Activated T-helper 17 cell treated with anti-CD3 and anti-CD28 coated beads, Interleukin-2, amount 50 U/mL, for 72 hours (primary cell): ENCODE data around the gene CTNNA3. TPM values are rescaled to one million over a fixed set of nuclear protein-coding genes. Genes with fewer than 3 reads are reported as not detected.

Source experiments
- ATAC-seq: fragments of 150-1000 bp; cut with Tn5 transposase; replicated peaks from 2 replicates; pipeline ENCODE4 v1.10.0; 2021; ENCODE audit warnings: mild to moderate bottlenecking, moderate library complexity
- H3K27ac Mint-ChIP-seq: one replicate; pipeline ENCODE4 v1.8.0; 2022; ENCODE audit warnings: mixed read lengths
- H3K27me3 Mint-ChIP-seq: one replicate; pipeline ENCODE4 v1.8.0; 2022; ENCODE audit warnings: mixed read lengths
- H3K36me3 Mint-ChIP-seq: one replicate; pipeline ENCODE4 v1.8.0; 2022; ENCODE audit warnings: low read depth, mild to moderate bottlenecking, mixed read lengths
- H3K4me1 Mint-ChIP-seq: one replicate; pipeline ENCODE4 v1.8.0; 2022; ENCODE audit warnings: mixed read lengths
- H3K4me3 Mint-ChIP-seq: one replicate; pipeline ENCODE4 v1.8.0; 2022; ENCODE audit warnings: mild to moderate bottlenecking, mixed read lengths
- H3K9me3 Mint-ChIP-seq: one replicate; pipeline ENCODE4 v1.8.0; 2022; ENCODE audit warnings: mixed read lengths
- total RNA-seq, 2 donors: library from RNA; stranded (reverse); gene quantifications; one replicate each; pipeline ENCODE4 v1.2.3, GENCODE V29; 2022

CTNNA3 gene
- total RNA-seq, 2 donors from 2014 or later = 5.7 TPM; not detected in 1

DNA sequence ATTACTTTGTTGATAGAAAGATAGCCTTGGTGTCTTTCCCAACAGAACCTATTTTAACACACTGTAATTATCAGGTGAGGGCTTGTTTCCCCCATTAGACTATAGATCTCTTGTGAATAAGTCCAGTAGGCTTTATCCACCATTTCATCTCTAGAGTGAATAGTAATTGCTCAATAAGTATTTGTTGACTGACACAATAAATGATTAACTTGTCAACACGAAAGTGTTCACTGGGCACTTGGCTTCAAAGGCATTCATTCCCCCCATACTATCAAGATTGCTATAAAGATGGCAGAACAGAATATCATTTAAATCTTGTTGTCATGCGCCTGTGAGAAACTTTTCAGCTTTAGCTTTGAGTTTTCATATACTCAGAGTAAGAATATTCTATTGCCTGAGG, 1194.6 kb downstream of the CTNNA3 start:
- no peaks in the 10 kb centered on the region for H3K4me1 Mint-ChIP-seq
- ATAC-seq = no peak

DNA sequence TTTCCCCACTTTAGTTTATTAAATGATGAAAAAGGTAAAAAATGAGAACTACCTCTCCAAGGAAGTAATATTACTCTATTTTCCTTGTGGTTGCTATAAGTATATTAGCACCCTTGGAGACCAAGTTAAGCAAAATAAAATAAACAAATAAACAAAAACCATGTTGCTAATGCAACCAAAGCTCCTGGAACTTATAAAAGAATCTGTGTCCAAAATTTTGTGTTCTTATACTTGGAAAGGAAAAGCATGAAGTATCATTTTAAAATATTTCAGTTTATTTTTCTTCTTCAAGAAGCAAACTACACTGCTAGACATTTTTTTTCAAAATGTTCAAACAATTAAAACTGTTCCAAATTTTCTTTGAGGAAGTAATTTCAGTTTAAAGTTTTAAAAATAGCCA, 1212.0 kb downstream of the CTNNA3 start:
- no peak overlapping the region for H3K27ac Mint-ChIP-seq

More for the DNA sequence above, 1194.6 kb downstream of the CTNNA3 start:
- H3K27me3 Mint-ChIP-seq = no peaks in the 10 kb centered on the region
- H3K4me3 Mint-ChIP-seq = no peak overlapping the region
- no peak overlapping the region for H3K27ac Mint-ChIP-seq
- no peaks in the 10 kb centered on the region for H3K9me3 Mint-ChIP-seq
- H3K36me3 Mint-ChIP-seq = no peaks in the 10 kb centered on the region

GRCh38 chr10:66472156-66472555, 1223.8 kb downstream of the CTNNA3 start:
- Mint-ChIP-seq H3K4me3 (no peak overlapping the region), H3K9me3 (peaks cover 4% of the 10 kb centered on the region), H3K4me1 (no peaks in the 10 kb centered on the region), H3K27ac (no peak overlapping the region), H3K27me3 (no peaks in the 10 kb centered on the region), H3K36me3 (no peaks in the 10 kb centered on the region)
- no peak for ATAC-seq

More for the DNA sequence above, 1212.0 kb downstream of the CTNNA3 start:
- no peaks in the 10 kb centered on the region for H3K36me3 Mint-ChIP-seq
- no peak for ATAC-seq
- no peaks in the 10 kb centered on the region for H3K27me3 Mint-ChIP-seq
- no peak overlapping the region for H3K4me3 Mint-ChIP-seq
- H3K9me3 Mint-ChIP-seq = peaks cover 7% of the 10 kb centered on the region
- no peaks in the 10 kb centered on the region for H3K4me1 Mint-ChIP-seq

DNA sequence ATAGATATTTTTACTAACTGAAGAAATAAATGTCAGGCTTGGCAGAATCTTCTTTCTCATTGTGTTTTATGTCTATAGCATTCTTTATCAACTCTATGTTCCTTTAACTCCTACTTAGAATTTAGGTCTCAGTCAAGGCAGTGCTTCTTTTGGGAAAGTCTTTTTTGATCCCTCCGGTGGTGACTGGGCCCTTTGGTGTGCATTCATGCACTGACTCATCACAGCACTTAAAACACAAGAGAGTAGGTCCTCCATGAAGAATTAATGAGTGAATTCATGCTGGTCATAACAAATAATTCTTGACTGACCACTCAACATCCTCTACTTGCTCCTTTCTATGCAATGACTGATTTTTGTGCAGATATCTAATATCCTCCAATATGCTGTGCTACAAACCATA, 1229.0 kb downstream of the CTNNA3 start:
- no peaks in the 10 kb centered on the region for H3K36me3 Mint-ChIP-seq
- H3K27ac Mint-ChIP-seq = no peak overlapping the region
- H3K4me3 Mint-ChIP-seq = no peak overlapping the region
- no peaks in the 10 kb centered on the region for H3K4me1 Mint-ChIP-seq
- no peaks in the 10 kb centered on the region for H3K27me3 Mint-ChIP-seq
- H3K9me3 Mint-ChIP-seq = peaks cover 6% of the 10 kb centered on the region
- ATAC-seq = no peak

DNA sequence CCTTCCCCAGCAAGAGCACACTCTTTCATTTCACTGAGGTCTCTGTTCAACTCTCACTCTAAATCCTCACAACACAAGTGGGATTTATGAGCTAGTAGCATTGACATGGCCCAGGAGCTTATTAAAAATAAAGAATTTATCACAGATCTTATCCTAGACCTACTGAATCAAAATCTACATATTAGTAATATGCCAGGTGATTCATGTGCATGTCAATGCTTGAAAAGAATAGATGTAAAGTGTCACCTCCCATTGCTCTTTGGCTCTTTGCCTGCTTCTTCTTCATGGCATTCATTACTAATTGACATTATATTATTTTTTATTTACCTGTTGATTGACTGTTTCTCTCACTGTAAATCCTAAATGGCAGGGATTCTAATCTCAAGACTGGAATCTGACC, 1229.4 kb downstream of the CTNNA3 start:
- H3K4me1 Mint-ChIP-seq = no peaks in the 10 kb centered on the region
- H3K27ac Mint-ChIP-seq = no peak overlapping the region
- H3K4me3 Mint-ChIP-seq = no peak overlapping the region
- H3K9me3 Mint-ChIP-seq = peaks cover 6% of the 10 kb centered on the region
- ATAC-seq = no peak
- no peaks in the 10 kb centered on the region for H3K27me3 Mint-ChIP-seq
- no peaks in the 10 kb centered on the region for H3K36me3 Mint-ChIP-seq

- H3K9me3 Mint-ChIP-seq = peaks cover 7% of the 10 kb centered on the region
- no peak overlapping the region for H3K27ac Mint-ChIP-seq
- ATAC-seq = no peak
- H3K4me3 Mint-ChIP-seq = no peak overlapping the region
- no peaks in the 10 kb centered on the region for H3K4me1 Mint-ChIP-seq
- H3K36me3 Mint-ChIP-seq = no peaks in the 10 kb centered on the region
- H3K27me3 Mint-ChIP-seq = no peaks in the 10 kb centered on the region
Observed at GRCh38 chr10:66463611-66464010, 1232.4 kb downstream of the CTNNA3 start.

DNA sequence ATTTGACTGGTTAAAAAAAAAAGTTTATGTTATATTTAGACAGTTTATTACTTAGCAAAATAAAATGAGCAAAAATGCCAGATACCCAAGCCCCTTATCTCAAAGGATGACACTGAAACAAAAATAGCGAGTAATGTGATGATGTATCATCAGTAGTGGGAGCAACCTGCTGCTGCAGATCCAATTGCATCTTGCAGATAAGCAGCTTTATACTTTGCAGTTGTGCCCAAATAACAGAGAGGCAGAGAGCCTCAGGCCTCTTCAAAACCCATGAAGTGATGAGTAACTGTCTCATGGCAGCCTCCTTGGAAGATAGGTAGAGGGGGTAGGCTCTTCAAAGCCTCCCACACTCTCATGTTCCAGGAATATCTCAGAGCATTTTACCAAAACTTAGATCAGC, 1238.4 kb downstream of the CTNNA3 start:
- H3K36me3 Mint-ChIP-seq = no peaks in the 10 kb centered on the region
- no peak overlapping the region for H3K27ac Mint-ChIP-seq
- peaks cover 8% of the 10 kb centered on the region for H3K9me3 Mint-ChIP-seq
- ATAC-seq = no peak
- no peaks in the 10 kb centered on the region for H3K4me1 Mint-ChIP-seq
- no peak overlapping the region for H3K4me3 Mint-ChIP-seq
- no peaks in the 10 kb centered on the region for H3K27me3 Mint-ChIP-seq

DNA sequence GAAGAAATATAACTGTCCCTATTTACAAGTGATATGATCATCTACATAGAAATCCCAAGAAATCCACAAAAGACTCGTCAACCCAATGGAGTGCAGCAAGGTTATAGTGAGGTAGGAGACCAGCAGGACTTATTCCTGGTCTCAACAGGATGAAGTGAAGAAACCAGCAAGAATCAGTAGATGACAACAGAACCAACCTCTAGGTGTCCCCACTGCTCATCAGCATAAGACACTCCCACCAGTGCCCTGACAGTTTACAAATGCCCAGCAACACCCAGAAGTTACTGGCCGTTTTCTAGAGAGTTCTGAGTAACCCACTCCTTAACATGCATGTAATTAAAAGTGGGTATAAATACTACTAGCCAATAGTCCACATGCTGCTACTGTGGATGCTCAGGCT, 1240.7 kb downstream of the CTNNA3 start:
- no peaks in the 10 kb centered on the region for H3K4me1 Mint-ChIP-seq
- H3K27ac Mint-ChIP-seq = no peak overlapping the region
- no peaks in the 10 kb centered on the region for H3K27me3 Mint-ChIP-seq
- peaks cover 12% of the 10 kb centered on the region for H3K9me3 Mint-ChIP-seq
- ATAC-seq = no peak
- H3K4me3 Mint-ChIP-seq = no peak overlapping the region
- no peaks in the 10 kb centered on the region for H3K36me3 Mint-ChIP-seq

DNA sequence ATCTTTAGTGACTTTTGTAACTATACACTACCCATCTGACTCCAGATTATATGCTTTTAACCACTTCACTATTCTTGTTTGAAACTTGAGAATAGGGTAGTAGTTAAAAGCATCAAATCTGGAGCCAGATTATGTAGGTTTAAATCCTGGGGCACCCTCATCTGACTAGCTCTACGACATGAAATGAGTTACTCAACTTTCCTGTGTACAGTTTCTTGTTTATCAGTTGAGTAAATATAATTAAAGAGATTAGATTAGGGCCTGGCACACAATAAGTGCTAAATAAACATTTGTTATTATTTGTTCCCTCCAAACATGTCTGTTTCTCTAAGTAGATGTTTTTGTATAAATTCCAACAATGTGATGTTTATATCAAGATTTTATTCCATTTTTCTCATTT, 1255.4 kb downstream of the CTNNA3 start:
- H3K36me3 Mint-ChIP-seq = no peaks in the 10 kb centered on the region
- no peak overlapping the region for H3K4me3 Mint-ChIP-seq
- H3K27ac Mint-ChIP-seq = no peak overlapping the region
- no peak for ATAC-seq
- peaks cover 9% of the 10 kb centered on the region for H3K9me3 Mint-ChIP-seq
- H3K27me3 Mint-ChIP-seq = no peaks in the 10 kb centered on the region
- no peaks in the 10 kb centered on the region for H3K4me1 Mint-ChIP-seq

GRCh38 chr10:66414943-66415342, 1281.1 kb downstream of the CTNNA3 start:
- no peak overlapping the region for H3K4me3 Mint-ChIP-seq
- no peak for ATAC-seq
- H3K9me3 Mint-ChIP-seq = peaks cover 12% of the 10 kb centered on the region
- H3K27ac Mint-ChIP-seq = no peak overlapping the region
- H3K36me3 Mint-ChIP-seq = no peaks in the 10 kb centered on the region
- H3K27me3 Mint-ChIP-seq = no peaks in the 10 kb centered on the region
- no peaks in the 10 kb centered on the region for H3K4me1 Mint-ChIP-seq

GRCh38 chr10:66405566-66405965, 1290.4 kb downstream of the CTNNA3 start:
- Mint-ChIP-seq H3K27me3 (no peaks in the 10 kb centered on the region), H3K36me3 (no peaks in the 10 kb centered on the region), H3K4me1 (no peaks in the 10 kb centered on the region), H3K9me3 (peaks cover 5% of the 10 kb centered on the region), H3K27ac (no peak overlapping the region), H3K4me3 (no peak overlapping the region)
- ATAC-seq = no peak

GRCh38 chr10:66398669-66399068, 1297.3 kb downstream of the CTNNA3 start:
- Mint-ChIP-seq H3K27ac (no peak overlapping the region), H3K27me3 (no peaks in the 10 kb centered on the region), H3K4me1 (no peaks in the 10 kb centered on the region), H3K4me3 (no peak overlapping the region), H3K36me3 (no peaks in the 10 kb centered on the region), H3K9me3 (no peaks in the 10 kb centered on the region)
- ATAC-seq = no peak

DNA sequence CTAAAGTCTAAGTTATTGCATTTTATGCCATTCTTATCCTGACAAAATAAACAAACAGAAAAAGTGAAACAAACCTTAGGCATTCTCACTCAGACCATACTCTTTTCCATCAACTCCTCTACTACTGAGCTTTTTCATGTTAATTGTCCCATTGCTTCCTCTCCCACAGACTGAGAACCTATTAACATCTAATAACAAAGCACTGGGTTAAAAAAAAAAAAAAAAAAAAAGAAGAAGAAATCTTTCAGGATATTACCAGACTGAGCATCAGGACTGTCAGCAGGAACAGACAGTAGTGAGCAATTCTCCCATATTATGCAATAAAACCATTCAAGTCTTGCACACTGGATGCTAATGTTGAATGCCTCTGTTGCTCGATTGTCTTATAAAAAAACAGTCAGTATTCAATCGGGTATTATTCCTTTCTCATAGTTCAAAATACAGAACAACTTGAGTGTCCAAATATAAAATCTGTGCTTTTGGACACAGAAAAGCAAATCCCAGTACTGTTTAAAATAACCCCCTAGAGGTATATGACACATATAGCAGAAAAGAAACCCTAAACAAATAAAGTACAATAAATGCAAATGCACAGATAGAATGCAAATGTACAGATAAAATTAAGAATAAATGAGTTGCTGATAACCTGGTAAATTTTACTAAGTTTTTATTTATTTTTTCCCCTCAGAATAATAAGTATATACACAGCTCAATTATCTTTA, 1301.5 kb downstream of the CTNNA3 start:
- no peaks in the 10 kb centered on the region for H3K4me1 Mint-ChIP-seq
- no peak overlapping the region for H3K27ac Mint-ChIP-seq
- no peaks in the 10 kb centered on the region for H3K9me3 Mint-ChIP-seq
- no peak for ATAC-seq
- H3K36me3 Mint-ChIP-seq = no peaks in the 10 kb centered on the region
- no peak overlapping the region for H3K4me3 Mint-ChIP-seq
- H3K27me3 Mint-ChIP-seq = no peaks in the 10 kb centered on the region

DNA sequence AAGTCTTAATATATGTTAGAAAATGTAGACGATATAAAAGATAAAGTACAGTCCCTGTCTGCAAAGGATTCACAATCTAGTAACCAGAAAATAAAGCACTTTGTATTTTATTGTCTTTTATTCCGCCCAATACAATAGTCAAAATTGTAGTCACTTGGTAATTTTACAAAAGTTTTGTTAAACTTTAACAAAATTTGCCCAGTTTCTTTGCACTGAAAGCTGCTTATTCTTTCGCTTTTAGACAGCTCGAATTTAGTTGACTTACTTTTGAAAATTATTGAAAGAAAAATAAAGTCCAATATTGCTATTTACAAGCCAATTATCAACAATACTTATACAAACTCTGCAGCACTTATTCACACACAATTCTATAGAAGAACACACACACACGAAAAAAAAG, 1305.1 kb downstream of the CTNNA3 start:
- no peak for ATAC-seq
- no peaks in the 10 kb centered on the region for H3K27me3 Mint-ChIP-seq
- no peaks in the 10 kb centered on the region for H3K36me3 Mint-ChIP-seq
- H3K27ac Mint-ChIP-seq = no peak overlapping the region
- H3K9me3 Mint-ChIP-seq = no peaks in the 10 kb centered on the region
- H3K4me3 Mint-ChIP-seq = no peak overlapping the region
- H3K4me1 Mint-ChIP-seq = no peaks in the 10 kb centered on the region

DNA sequence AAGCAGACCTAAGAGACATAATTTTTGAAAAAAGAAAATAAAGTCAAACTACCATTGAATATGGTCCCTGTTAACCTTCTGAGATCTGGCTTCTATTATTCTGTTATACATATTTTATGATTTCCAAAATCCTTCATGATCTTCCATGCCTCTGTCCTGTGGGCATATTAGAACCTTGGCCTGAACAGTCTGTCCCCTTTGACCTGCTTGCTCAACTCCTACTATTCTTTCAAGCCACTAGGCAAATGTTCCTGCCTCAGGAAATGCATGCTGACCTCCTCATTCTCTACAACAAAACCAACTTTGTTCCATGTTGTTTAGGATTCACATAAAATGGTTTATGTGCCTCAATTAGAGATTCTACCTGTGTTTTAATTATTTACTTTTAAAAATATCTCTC, 1315.0 kb downstream of the CTNNA3 start:
- Mint-ChIP-seq H3K4me3 (no peak overlapping the region), H3K27ac (no peak overlapping the region), H3K27me3 (no peaks in the 10 kb centered on the region), H3K4me1 (no peaks in the 10 kb centered on the region), H3K36me3 (no peaks in the 10 kb centered on the region), H3K9me3 (peaks cover 3% of the 10 kb centered on the region)
- ATAC-seq = no peak
